Endothelial cell of umbilical vein (primary cell): Measurements from ENCODE around the gene RYR3. TPM values are rescaled to one million over a fixed set of nuclear protein-coding genes. Genes with fewer than 3 reads are reported as not detected.

Experiments
- BruUV-seq: library from RNA; stranded (reverse); fragments of 400-500 nt; replicated peaks from 2 replicates; lab custom pipeline; 2021; lab: Mats Ljungman, UMichigan
- CTCF ChIA-PET: fragments of 300-600, 350-600 bp; sonication (Branson Sonifier 250); formaldehyde crosslinking; loops from one replicate; lab custom pipeline; 2021; ENCODE audit warnings: antibody characterized with exemption, inconsistent platforms; lab: Charles Lee
- POLR2A ChIA-PET: fragments of 300-600, 350-600 bp; sonication (Branson Sonifier 250); formaldehyde crosslinking; loops from one replicate; lab custom pipeline; 2021; ENCODE audit warnings: antibody characterized with exemption, inconsistent platforms; lab: Charles Lee
- DNase-seq: peaks from one replicate; pipeline ENCODE4 v3.0.0-alpha.2; 2011; ENCODE audit warnings: low read depth, low spot score
- FAIRE-seq: peaks from 2 replicates; lab custom pipeline; 2011; peaks lifted over from hg19 to GRCh38; lab: Jason Lieb, UNC
- H2AFZ ChIP-seq: 2 replicates; pipeline ENCODE4 v1.6.0; 2012; ENCODE audit warnings: low read depth, low read length, control low read depth, inconsistent platforms
- H3K27ac ChIP-seq: 2 replicates; pipeline ENCODE4 v1.5.1; 2011; ENCODE audit warnings: low read depth, mild to moderate bottlenecking, control low read depth, low read length, moderate library complexity; ENCODE audit not compliant: insufficient read depth
- H3K27me3 ChIP-seq, 2 experiments: 2 replicates each; pipeline versions ENCODE4 v1.6.0 to v1.6.1; 2011; ENCODE audit warnings: low read length in 2 of 2, mixed read lengths in 1 of 2; ENCODE audit not compliant: control insufficient read depth in 2 of 2, insufficient read depth in 2 of 2
- H3K36me3 ChIP-seq, 2 experiments: 2 replicates in 1 of 2; 3 replicates in 1 of 2; pipeline ENCODE4 v1.5.1; 2011; ENCODE audit warnings: low read length in 2 of 2, mild to moderate bottlenecking in 1 of 2, moderate library complexity in 1 of 2; ENCODE audit not compliant: control insufficient read depth in 2 of 2, insufficient read depth in 2 of 2; ENCODE audit errors: extremely low read depth in 1 of 2
- H3K4me1 ChIP-seq: 3 replicates; pipeline ENCODE4 v1.5.1; 2011; ENCODE audit warnings: mild to moderate bottlenecking, low read length; ENCODE audit not compliant: control insufficient read depth, insufficient read depth; ENCODE audit errors: extremely low read depth
- H3K4me2 ChIP-seq: 2 replicates; pipeline ENCODE4 v1.6.1; 2011; ENCODE audit warnings: low read length, control low read depth, mixed read lengths; ENCODE audit not compliant: insufficient read depth
- H3K4me3 ChIP-seq, 3 experiments: fragments of 200-600 bp in 1 of 3; sonication (generic), shearing (Covaris generic) in 1 of 3; replicated peaks in 1 of 3; 2 replicates each; pipeline ENCODE4 v1.5.1; 2011 to 2016; ENCODE audit warnings: control low read depth in 3 of 3, low read length in 3 of 3, mild to moderate bottlenecking in 2 of 3, inconsistent platforms in 1 of 3, low read depth in 1 of 3, moderate library complexity in 1 of 3; ENCODE audit not compliant: insufficient read depth in 1 of 3
- H3K79me2 ChIP-seq: 2 replicates; pipeline ENCODE4 v1.6.0; 2012; ENCODE audit warnings: low read length, inconsistent platforms; ENCODE audit not compliant: control insufficient read depth, insufficient read depth
- H3K9ac ChIP-seq: replicated peaks from 2 replicates; pipeline ENCODE3; 2011; ENCODE audit warnings: low read length, control low read depth; ENCODE audit not compliant: insufficient read depth; ENCODE audit errors: extremely low read depth
- H3K9me1 ChIP-seq: replicated peaks from 3 replicates; pipeline ENCODE4 v1.6.0; 2011; ENCODE audit warnings: mild to moderate bottlenecking, low read length; ENCODE audit not compliant: control insufficient read depth, insufficient read depth; ENCODE audit errors: extremely low read depth
- H3K9me3 ChIP-seq: replicated peaks from 2 replicates; pipeline ENCODE4 v1.5.1; 2012; ENCODE audit warnings: low read length, inconsistent platforms; ENCODE audit not compliant: control insufficient read depth, insufficient read depth
- H4K20me1 ChIP-seq: replicated peaks from 2 replicates; pipeline ENCODE3; 2011; ENCODE audit warnings: mild to moderate bottlenecking, low read length; ENCODE audit not compliant: control insufficient read depth, insufficient read depth; ENCODE audit errors: extremely low read depth
- CTCF ChIP-seq, 2 donors: IDR thresholded peaks; 1 replicate in 1 of 2; 2 replicates in 1 of 2; pipeline ENCODE4 v1.5.1; 2011; ENCODE audit warnings: low read length in 2 of 2, mild to moderate bottlenecking in 2 of 2, moderate library complexity in 2 of 2, control low read depth in 1 of 2, inconsistent platforms in 1 of 2, low read depth in 1 of 2; ENCODE audit not compliant: insufficient read depth in 1 of 2; ENCODE audit errors: extremely low read depth in 1 of 2
- EZH2 ChIP-seq: IDR thresholded peaks from 2 replicates; pipeline ENCODE4 v1.6.1; 2012; ENCODE audit warnings: borderline replicate concordance, low read depth, mild to moderate bottlenecking, moderate library complexity, low read length, inconsistent platforms; ENCODE audit not compliant: severe bottlenecking
- FOS ChIP-seq: IDR thresholded peaks from 2 replicates; pipeline ENCODE4 v1.6.1; 2011; ENCODE audit warnings: mild to moderate bottlenecking, low read length, moderate library complexity, borderline replicate concordance; ENCODE audit not compliant: insufficient read depth
- GATA2 ChIP-seq: IDR thresholded peaks from 2 replicates; pipeline ENCODE4 v1.7.0; 2011; ENCODE audit warnings: low read depth, mild to moderate bottlenecking, moderate library complexity, mixed read lengths, low read length; ENCODE audit not compliant: insufficient read length, insufficient read depth
- JUN ChIP-seq: IDR thresholded peaks from 2 replicates; pipeline ENCODE4 v1.6.1; 2011; ENCODE audit warnings: borderline replicate concordance, low read depth; ENCODE audit not compliant: insufficient read length, insufficient read depth
- MYC ChIP-seq: IDR thresholded peaks from one replicate; pipeline ENCODE4 v1.6.1; 2011; ENCODE audit warnings: mild to moderate bottlenecking, low read depth, low read length
- POLR2A ChIP-seq: IDR thresholded peaks from 2 replicates; pipeline ENCODE4 v1.6.1; 2012; ENCODE audit warnings: low read depth, mild to moderate bottlenecking, control low read depth, low read length
- POLR2AphosphoS5 ChIP-seq: IDR thresholded peaks from 2 replicates; pipeline ENCODE4 v1.6.1; 2012; ENCODE audit warnings: low read depth, mild to moderate bottlenecking, control low read depth, low read length, moderate library complexity; ENCODE audit not compliant: insufficient read depth
- dilution Hi-C: fragments of 300-500 bp; cut with MboI; formaldehyde crosslinking; loops from one replicate; pipeline ENCODE4 v1.15.0; 2019; ENCODE audit warnings: low sequenced_read_pairs; ENCODE audit not compliant: extremely low pct_ligation_motif_present
- intact Hi-C: fragments of 100-400 bp; cut with micrococcal nuclease; formaldehyde crosslinking; loops from one replicate; pipeline ENCODE4 v1.10.0; 2022
- polyA plus RNA-seq, 4 experiments: library from polyadenylated mRNA; depleted of rRNA in 3 of 4; stranded (reverse) in 3 of 4; unstranded in 1 of 4; fragments of >200 nt; gene quantifications; 2 replicates each; pipeline versions ENCODE4 v1.2.1 to v1.2.3, GENCODE V29; 2011 to 2012; ENCODE audit warnings: missing spikeins in 1 of 4
- total RNA-seq: library from RNA; stranded (reverse); gene quantifications from 2 replicates; pipeline ENCODE4 v1.2.3, GENCODE V29; 2021
- TF ChIP-seq, protein P1 (sequence below): IDR thresholded peaks from 2 replicates; pipeline ENCODE4 v1.6.1; 2011; ENCODE audit not compliant: insufficient read depth, insufficient read length

The RYR3 gene
- total and polyA plus RNA-seq, 2 donors (not counting 3 experiments of a cell fraction or from before 2014, with no cell fraction given), result not detected

- ChIA-PET CTCF (interaction anchor here (1.0 to 11.0 kb wide), 18 partner anchors 9 to 711 kb away, joined by 3 to 277 read pairs (median 8); partner anchors contain the start of gene KATNBL1), POLR2A (no interaction called here)
- intact Hi-C loops, result no loop called here
- BruUV-seq, result no TSS peak
- H3K36me3 ChIP-seq, result no peaks in the 10 kb centered on the region
- dilution Hi-C loops, result no loop called here
- no peak overlapping the region for H3K4me3 ChIP-seq
- no peaks in the 10 kb centered on the region for H3K27me3 ChIP-seq
- H3K9me1 ChIP-seq, result no peaks in the 10 kb centered on the region
- H3K4me1 ChIP-seq, result no peaks in the 10 kb centered on the region
- H4K20me1 ChIP-seq, result no peaks in the 10 kb centered on the region
- H2AFZ ChIP-seq, result no peak overlapping the region
- H3K9ac ChIP-seq, result no peak overlapping the region
- TF ChIP-seq POLR2AphosphoS5 (no peak), GATA2 (no peak), JUN (no peak)
- TF ChIP-seq, protein P1, sequence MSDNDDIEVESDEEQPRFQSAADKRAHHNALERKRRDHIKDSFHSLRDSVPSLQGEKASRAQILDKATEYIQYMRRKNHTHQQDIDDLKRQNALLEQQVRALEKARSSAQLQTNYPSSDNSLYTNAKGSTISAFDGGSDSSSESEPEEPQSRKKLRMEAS, result no peak
- no peak for DNase-seq
- H3K4me2 ChIP-seq, result no peak overlapping the region
- no peak overlapping the region for H3K27ac ChIP-seq
- no peaks in the 10 kb centered on the region for H3K79me2 ChIP-seq
- no peak for FAIRE-seq
- no peaks in the 10 kb centered on the region for H3K9me3 ChIP-seq
Measured at GRCh38 chr15:33738941-33739664, 428.3 kb downstream of the RYR3 start.

DNA sequence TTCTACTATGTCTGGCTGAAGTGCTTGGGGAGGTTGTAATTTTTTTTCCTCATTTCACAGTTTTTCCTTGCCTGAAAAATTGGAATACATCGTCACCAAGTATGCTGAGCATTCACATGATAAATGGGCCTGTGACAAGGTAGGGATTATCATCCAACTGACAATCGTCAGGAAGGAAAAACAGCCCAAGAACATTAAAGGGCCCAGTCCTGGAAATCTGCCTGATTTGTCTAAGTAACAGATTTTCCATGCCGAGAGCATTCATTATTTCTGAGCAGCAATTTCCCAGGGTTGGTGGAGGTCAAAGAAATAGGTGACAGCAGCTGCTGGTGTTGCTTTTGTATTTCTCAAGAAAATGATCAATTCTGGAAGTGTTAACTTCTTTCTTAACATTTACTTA lies 431.5 kb downstream of the RYR3 start:
- Histone ChIP-seq H3K79me2 (no peaks in the 10 kb centered on the region), H3K27ac (no peak overlapping the region), H4K20me1 (no peaks in the 10 kb centered on the region), H3K27me3 (no peaks in the 10 kb centered on the region), H3K36me3 (no peaks in the 10 kb centered on the region), H3K4me3 (no peak overlapping the region), H2AFZ (no peak overlapping the region), H3K4me2 (no peak overlapping the region), H3K4me1 (no peaks in the 10 kb centered on the region), H3K9me3 (no peaks in the 10 kb centered on the region), H3K9ac (no peak overlapping the region), H3K9me1 (no peaks in the 10 kb centered on the region)
- dilution Hi-C loops, result no loop called here
- POLR2A ChIA-PET, result no interaction called here
- DNase-seq (no peak), FAIRE-seq (no peak)
- CTCF ChIA-PET, result interaction anchor here (11.0 kb wide), 1 partner anchor 449 kb away, joined by 277 read pairs; no protein-coding TSS in a partner anchor
- TF ChIP-seq POLR2A (no peak), EZH2 (no peak), MYC (no peak), GATA2 (no peak), JUN (no peak), CTCF (IDR thresholded peaks at IDR 0.05; ENCODE audit: extremely low read depth in 1 of 2, insufficient read depth in 1 of 2, low read depth in 1 of 2, low read length in 2 of 2) (no peak), POLR2AphosphoS5 (no peak), FOS (no peak)
- TF ChIP-seq, protein P1, result no peak
- no TSS peak for BruUV-seq
- intact Hi-C loops, result no loop called here
